NCI-H146 (cell line): ENCODE results near the gene VEZF1.

Experiments used
- DNase-seq: peaks from one replicate; lab custom pipeline; 2025; lab: John Stamatoyannopoulos, UW

The VEZF1 gene

GRCh38 chr17:57949649-57950048, 38.4 kb downstream of the VEZF1 start:
- DNase-seq: no peak

GRCh38 chr17:57948555-57949420, 39.3 kb downstream of the VEZF1 start:
- DNase-seq: no peak

- DNase-seq: no peak
These were observed 39.9 kb downstream of the VEZF1 start for GRCh38 chr17:57948169-57948554.

GRCh38 chr17:57947369-57947768, 40.7 kb downstream of the VEZF1 start:
- DNase-seq: no peak

- peak; percentile 34 for DNase-seq
These were observed 41.2 kb downstream of the VEZF1 start for GRCh38 chr17:57946798-57947358.

GRCh38 chr17:57945996-57946797, 41.9 kb downstream of the VEZF1 start:
- no peak for DNase-seq

GRCh38 chr17:57944908-57945307, 43.1 kb downstream of the VEZF1 start:
- no peak for DNase-seq

- no peak for DNase-seq
These were observed 44.4 kb downstream of the VEZF1 start for GRCh38 chr17:57943645-57944044.

- no peak for DNase-seq
These were observed 44.9 kb downstream of the VEZF1 start for GRCh38 chr17:57943140-57943539.

- no peak for DNase-seq
These were observed 46.4 kb downstream of the VEZF1 start for GRCh38 chr17:57941384-57942370.

- DNase-seq: peak; percentile 61
These were observed 47.3 kb downstream of the VEZF1 start for GRCh38 chr17:57940653-57941329.

GRCh38 chr17:57940231-57940630, 47.8 kb downstream of the VEZF1 start:
- peak; percentile 76 for DNase-seq

GRCh38 chr17:57939797-57940196, 48.3 kb downstream of the VEZF1 start:
- peak; percentile 86 for DNase-seq

- DNase-seq: peak; percentile 28
These were observed 50.0 kb downstream of the VEZF1 start for GRCh38 chr17:57938061-57938502.

GRCh38 chr17:57937492-57937891, 50.6 kb downstream of the VEZF1 start:
- DNase-seq: no peak

GRCh38 chr17:57935833-57936807, 51.9 kb downstream of the VEZF1 start:
- peak; percentile 72 for DNase-seq

- no peak for DNase-seq
These were observed 56.4 kb downstream of the VEZF1 start for GRCh38 chr17:57931488-57932137.

- DNase-seq: no peak
These were observed 57.8 kb downstream of the VEZF1 start for GRCh38 chr17:57930239-57930638.

- DNase-seq: no peak
These were observed 58.7 kb downstream of the VEZF1 start for GRCh38 chr17:57929386-57929785.
